ENCODE data around the gene DMBX1.

The DMBX1 gene

DNA sequence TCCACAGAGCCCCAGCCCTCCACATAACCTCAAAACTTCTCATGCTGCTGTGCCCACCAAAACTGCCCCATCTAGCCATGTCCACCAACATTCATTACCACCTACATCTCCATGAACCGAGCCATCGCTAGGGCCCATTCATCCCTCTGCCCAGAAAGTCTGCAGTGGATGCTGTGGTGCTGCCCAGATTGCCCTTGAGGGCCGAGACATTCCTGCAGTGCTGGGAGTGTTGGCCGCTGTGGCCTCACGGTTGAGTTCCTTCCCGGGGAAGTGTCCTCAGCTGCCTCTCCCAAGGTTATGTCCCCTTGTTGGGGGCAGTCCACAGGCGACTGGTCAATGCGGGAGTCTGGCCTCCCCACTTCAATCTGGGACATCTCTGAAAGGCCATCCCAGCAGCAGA lies 30.3 kb upstream of the DMBX1 start:
- DNase-seq (ENCODE audit: low read depth, low spot score): no peak

DNA sequence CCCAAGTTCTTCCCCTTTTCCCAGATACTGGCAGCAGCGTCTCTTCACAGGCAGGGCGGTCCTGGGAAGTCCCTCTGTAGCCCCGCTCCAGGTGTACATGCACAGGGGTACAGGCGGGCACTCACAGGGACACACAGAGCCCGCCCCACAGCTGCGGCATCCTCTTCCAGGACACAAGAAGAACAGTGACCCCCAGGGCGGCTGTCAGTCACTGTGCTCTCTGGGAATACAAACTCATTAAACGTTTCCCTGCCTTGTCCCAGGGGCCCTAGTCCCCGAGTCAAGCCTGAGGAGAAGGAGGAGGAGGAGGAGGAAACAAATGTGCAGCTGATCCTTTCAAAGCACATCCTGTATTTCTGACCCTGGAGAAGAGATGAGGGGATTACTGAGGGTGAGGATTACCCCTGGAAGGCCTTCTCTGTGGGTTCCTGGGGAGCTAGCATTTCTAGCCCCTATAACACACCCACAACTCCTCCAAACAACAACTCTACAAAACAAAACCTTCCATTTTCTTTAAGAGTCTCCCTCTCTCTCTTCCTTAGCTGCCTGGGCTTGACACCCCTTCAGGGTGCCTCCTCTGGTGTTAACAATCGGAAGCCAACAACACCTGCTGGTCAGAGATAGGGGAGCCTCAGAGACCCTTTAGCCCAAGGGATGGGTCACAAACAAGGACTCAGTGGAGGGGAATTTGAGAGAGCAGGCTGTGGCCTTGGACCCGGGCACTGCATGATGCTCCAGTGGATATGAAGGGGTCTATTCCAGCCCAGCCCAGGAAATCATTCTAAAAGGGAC lies 28.4 kb upstream of the DMBX1 start:
- no peak for DNase-seq (ENCODE audit: low read depth, low spot score)

- DNase-seq (ENCODE audit: low read depth, low spot score): no peak
Measured at GRCh38 chr1:46461809-46462448, 27.7 kb upstream of the DMBX1 start.

- DNase-seq (ENCODE audit: low read depth, low spot score): no peak
Measured at GRCh38 chr1:46464013-46464548, 25.6 kb upstream of the DMBX1 start.

DNA sequence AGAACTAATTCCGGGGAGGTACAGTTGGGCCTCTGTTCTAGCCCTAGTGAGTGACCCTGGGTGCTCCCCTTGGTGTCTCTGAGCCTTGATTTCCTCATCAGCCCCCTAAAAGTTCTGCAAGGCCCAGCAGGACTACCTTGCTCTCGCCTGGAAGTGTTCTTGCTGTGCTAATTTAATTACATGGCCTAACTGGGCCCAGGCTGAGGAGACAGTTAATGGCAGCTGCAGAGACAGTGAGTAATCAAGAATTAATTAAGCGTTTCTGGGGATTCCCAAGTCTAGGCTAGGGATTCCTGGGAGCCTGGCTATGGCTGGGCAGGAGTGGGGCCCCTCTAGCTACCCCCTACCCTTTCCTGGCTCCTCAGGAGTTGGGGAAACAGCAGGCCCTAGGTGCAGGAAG lies 24.7 kb upstream of the DMBX1 start:
- DNase-seq (ENCODE audit: low read depth, low spot score): no peak

GRCh38 chr1:46465981-46466476 lies 23.6 kb upstream of the DMBX1 start:
- DNase-seq (ENCODE audit: low read depth, low spot score): no peak

DNA sequence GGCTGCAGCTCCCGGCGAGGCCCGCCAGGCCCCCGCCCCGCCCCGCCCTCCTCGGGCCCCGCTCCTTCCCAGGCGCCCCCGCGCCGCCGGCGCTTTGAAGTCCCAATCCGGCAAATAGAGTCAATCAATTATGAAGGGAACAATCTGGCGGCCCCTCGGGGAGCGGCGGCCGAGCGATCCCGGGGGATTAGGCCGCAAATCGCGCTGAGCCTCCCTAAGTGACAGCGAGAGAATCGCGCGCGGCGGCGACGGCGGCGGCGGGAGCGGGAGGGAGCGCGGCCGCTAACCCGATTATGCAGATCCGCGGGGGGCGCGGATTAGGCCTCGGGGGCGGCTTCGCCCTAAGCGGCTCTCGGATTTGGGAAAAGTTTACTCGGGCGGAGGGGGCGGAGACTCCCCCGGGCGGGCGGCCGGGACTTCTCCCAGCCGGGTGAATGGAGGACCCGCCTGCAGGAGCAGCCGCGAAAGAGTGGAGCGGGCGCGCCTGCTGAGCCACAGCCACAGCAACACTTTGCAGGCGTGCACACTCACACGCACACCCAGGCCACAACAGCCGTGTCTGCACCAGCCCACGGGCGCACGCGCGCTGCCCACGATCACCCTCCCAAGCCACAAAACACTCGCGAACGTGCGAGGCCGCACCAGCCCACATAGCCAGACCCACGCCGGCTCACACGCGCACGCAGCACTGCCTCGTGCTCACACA lies 23.0 kb upstream of the DMBX1 start:
- no peak for DNase-seq (ENCODE audit: low read depth, low spot score)

GRCh38 chr1:46467183-46467504 lies 22.5 kb upstream of the DMBX1 start:
- DNase-seq (ENCODE audit: low read depth, low spot score): no peak

DNA sequence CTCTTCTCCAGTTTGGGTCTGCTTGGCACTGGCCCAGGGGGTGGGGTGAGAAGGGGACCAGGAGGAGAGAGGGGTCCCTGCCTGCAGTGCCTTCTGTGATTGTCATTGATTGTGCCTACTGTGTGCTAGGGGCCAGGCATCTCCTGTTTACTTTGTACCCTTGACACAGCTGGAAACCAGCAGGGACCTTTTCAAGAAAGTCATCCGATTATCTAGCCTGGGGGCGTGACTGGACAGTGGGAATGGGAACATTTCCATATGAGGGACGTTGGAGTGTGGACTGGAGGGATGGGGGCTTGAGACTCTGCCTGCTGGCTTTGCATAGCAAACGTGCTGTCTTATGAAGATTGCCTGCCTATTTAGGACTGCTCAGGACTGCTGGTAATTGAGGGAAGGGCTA lies 19.8 kb upstream of the DMBX1 start:
- no peak for DNase-seq (ENCODE audit: low read depth, low spot score)

DNA sequence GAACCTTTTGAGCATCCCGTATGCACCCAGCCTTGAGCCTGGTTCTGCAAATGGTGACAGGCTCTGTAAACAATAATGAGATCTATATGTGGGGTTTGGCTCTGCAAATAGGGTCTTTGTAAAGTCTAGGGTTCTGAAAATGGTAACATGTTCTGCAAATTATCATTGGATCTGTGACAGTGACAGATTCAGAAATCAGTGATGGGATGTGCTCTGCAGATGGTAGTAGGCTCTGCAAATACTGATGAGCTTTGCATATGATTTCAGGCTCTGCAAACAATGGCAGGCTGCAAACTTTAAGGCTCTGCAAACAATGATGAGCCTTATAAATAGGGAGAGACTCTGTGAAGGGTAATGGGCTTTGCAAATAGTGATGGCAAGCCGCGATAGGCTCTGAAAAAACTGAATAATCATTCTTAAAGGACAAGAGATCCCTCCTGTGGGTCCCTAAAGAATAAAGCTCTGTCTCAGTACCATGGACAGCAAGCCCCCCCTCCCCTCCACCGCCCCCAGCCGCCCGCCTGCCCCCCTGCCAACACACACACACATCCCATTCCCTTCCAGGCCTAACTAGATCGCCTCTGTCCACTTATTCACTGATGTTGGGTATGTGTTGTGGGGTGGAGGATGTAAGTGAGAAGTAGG lies 17.7 kb upstream of the DMBX1 start:
- no peak for DNase-seq (ENCODE audit: low read depth, low spot score)

- DNase-seq (ENCODE audit: low read depth, low spot score): no peak
Measured at GRCh38 chr1:46472498-46473181, 17.0 kb upstream of the DMBX1 start.

GRCh38 chr1:46473991-46474390 lies 15.6 kb upstream of the DMBX1 start:
- DNase-seq (ENCODE audit: low read depth, low spot score): no peak

- DNase-seq (ENCODE audit: low read depth, low spot score): no peak
Measured at GRCh38 chr1:46474570-46474969, 15.1 kb upstream of the DMBX1 start.

GRCh38 chr1:46476673-46477072 lies 13.0 kb upstream of the DMBX1 start:
- DNase-seq (ENCODE audit: low read depth, low spot score): no peak

- peak; percentile 15 for DNase-seq (ENCODE audit: low read depth, low spot score)
Measured at GRCh38 chr1:46477153-46477929, 12.3 kb upstream of the DMBX1 start.

DNA sequence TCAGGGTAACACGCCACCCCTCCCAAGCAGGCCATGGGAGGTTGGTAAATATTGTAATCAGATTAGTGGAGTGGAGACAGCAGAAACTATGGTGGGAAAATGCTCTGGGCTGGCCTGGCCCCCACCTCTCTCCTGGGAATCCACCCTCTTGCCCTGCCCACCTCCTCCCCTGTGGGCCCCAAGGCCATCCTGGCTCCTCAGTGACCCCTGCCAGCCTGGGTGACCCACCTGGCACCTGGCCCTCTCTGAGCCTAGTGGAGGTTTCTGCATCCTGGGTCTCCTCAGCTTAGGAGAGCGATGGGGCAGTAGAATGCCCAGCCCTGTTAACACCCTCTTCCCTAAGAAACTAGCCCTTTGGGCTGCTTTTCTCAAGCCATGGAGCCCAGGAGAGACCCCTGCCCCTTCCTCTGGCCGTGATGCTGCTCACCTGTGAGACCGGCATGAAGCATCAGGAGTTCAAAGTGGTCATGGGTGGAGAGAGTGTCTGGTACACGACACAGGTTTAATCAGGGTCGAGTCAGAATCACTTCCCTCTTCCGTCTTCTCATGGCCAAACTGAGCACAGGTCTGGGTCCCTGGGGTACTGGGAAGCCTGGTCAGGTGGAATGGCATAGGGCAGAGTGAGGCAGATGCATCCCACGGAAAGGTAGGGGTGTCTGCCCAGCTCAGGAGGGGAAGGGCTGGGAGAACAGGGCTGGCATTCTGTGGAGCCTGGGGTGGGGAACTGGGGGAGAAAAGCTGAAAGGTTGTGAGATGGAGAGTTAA lies 10.7 kb upstream of the DMBX1 start:
- DNase-seq (ENCODE audit: low read depth, low spot score): no peak

DNA sequence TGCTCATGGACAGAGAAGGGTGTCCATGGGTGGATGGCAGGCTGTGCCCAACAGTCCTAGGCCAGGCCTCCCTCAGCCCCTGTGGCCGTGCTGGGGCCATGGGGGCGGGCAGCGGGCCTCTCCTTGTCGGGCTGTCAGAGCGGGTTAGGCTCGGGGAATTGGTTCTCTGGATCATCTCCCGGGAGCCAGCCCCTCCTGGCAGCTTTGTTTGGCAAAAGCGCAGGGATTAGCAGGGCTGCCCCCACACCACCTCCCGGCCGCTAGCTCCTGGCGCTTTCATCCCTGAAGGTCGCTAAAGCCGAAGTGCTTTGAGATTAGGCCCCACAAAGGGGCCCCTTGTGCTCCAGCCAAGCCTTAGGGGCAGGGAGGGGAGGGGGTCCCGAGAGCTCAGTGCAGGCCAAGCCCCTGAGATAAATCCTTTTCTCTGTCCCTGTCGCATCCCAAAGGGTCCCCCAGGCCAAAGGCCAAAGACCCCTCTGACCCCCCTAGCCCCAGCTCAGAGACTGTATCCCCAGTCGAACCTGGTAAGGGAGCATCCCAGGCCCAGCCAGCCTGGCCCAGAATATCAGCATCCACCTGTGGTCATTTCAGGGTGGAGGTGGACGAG lies 9.8 kb upstream of the DMBX1 start:
- no peak for DNase-seq (ENCODE audit: low read depth, low spot score)

- DNase-seq (ENCODE audit: low read depth, low spot score): no peak
Measured at GRCh38 chr1:46480959-46481646, 8.5 kb upstream of the DMBX1 start.

DNA sequence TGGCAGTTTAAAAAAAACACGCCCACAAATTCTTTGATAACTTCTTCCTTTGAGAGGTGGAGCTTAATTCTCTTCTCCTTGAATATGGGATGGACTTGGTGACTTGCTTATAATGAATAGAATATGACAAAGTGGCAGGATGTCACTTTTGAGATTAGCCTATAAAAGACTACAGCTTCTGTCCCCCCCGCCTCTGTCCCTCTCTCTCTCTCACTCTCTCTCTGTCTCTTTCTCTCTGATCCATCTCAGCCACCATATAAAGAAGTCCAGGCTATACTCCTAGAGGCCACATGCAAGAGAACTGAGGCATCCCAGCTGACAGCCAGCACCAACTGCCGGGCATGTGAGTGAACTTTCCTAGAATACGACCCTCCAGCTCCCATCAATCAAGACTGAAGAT lies 7.7 kb upstream of the DMBX1 start:
- DNase-seq (ENCODE audit: low read depth, low spot score): no peak
